OCI-LY7 (cell line): ENCODE results near the gene PRAMEF14. TPM values are rescaled to one million over a fixed set of nuclear protein-coding genes. Genes with fewer than 3 reads are reported as not detected.
"Not testable (repeated sequence)": the region's sequence is repeated elsewhere in the genome, so short reads cannot be mapped to it uniquely, and the experiment has no call there.

Experiments
- BruUV-seq: library from RNA; stranded (reverse); fragments of 400-500 nt; replicated peaks from 2 replicates; lab custom pipeline; 2021; lab: Mats Ljungman, UMichigan
- CTCF ChIA-PET: fragments of 300-600 bp; sonication (Branson Sonifier 250); formaldehyde crosslinking; loops from one replicate; lab custom pipeline; 2022; ENCODE audit warnings: antibody characterized with exemption; ENCODE audit not compliant: unreplicated experiment; lab: Charles Lee
- POLR2A ChIA-PET: fragments of 300-600 bp; sonication (Branson Sonifier 250); formaldehyde crosslinking; loops from one replicate; lab custom pipeline; 2022; ENCODE audit warnings: antibody characterized with exemption; lab: Charles Lee
- DNase-seq: peaks from one replicate; pipeline ENCODE4 v3.0.0-alpha.2; 2015; ENCODE audit warnings: low spot score
- H2AFZ ChIP-seq: fragments of 200-600 bp; sonication (generic), shearing (Covaris generic); 2 replicates; pipeline ENCODE4 v1.6.1; 2014; ENCODE audit warnings: mild to moderate bottlenecking, antibody characterized with exemption, low read length, moderate library complexity
- H3K27ac ChIP-seq: fragments of 200-600 bp; sonication (generic); 2 replicates; pipeline ENCODE4 v1.5.1; 2014; ENCODE audit warnings: mixed run types, low read depth, mild to moderate bottlenecking, moderate library complexity, low read length, inconsistent platforms; ENCODE audit not compliant: poor library complexity, severe bottlenecking
- H3K36me3 ChIP-seq: fragments of 200-600 bp; sonication (generic); 2 replicates; pipeline ENCODE4 v1.6.1; 2014; ENCODE audit warnings: mild to moderate bottlenecking, antibody characterized with exemption, low read length, moderate library complexity, mixed read lengths; ENCODE audit not compliant: insufficient read depth
- H3K4me1 ChIP-seq: fragments of 200-600 bp; sonication (generic); 2 replicates; pipeline ENCODE4 v1.5.1; 2014; ENCODE audit warnings: mild to moderate bottlenecking, low read length; ENCODE audit not compliant: insufficient read depth, poor library complexity, severe bottlenecking
- H3K4me2 ChIP-seq: fragments of 200-600 bp; sonication (generic); 2 replicates; pipeline ENCODE4 v1.6.1; 2014; ENCODE audit warnings: mild to moderate bottlenecking, low read length
- H3K4me3 ChIP-seq: fragments of 200-600 bp; sonication (generic); 2 replicates; pipeline ENCODE4 v1.5.1; 2014; ENCODE audit warnings: mild to moderate bottlenecking, low read depth, low read length; ENCODE audit not compliant: poor library complexity, severe bottlenecking
- H3K79me2 ChIP-seq: fragments of 200-600 bp; sonication (generic); 2 replicates; pipeline ENCODE4 v1.6.1; 2016; ENCODE audit warnings: low read depth, mild to moderate bottlenecking, low read length, moderate library complexity, mixed read lengths; ENCODE audit not compliant: insufficient read depth
- H3K9me2 ChIP-seq: fragments of 200-600 bp; sonication (generic); 2 replicates; pipeline ENCODE4 v1.6.1; 2016; ENCODE audit warnings: mild to moderate bottlenecking, low read length, mixed read lengths; ENCODE audit not compliant: insufficient read depth
- H3K9me3 ChIP-seq: fragments of 200-600 bp; sonication (generic); 2 replicates; pipeline ENCODE4 v1.6.1; 2014; ENCODE audit warnings: mild to moderate bottlenecking, mixed run types, low read length, mixed read lengths
- H4K20me1 ChIP-seq: fragments of 200-600 bp; sonication (generic); 2 replicates; pipeline ENCODE4 v1.6.1; 2014; ENCODE audit warnings: mild to moderate bottlenecking, antibody characterized with exemption, low read length, moderate library complexity, mixed read lengths; ENCODE audit not compliant: insufficient read depth
- intact Hi-C: fragments of 100-400 bp; cut with micrococcal nuclease; formaldehyde crosslinking; loops from one replicate; pipeline ENCODE4 v1.10.0; 2022; ENCODE audit not compliant: unreplicated experiment
- total RNA-seq, 2 experiments: library from RNA; depleted of rRNA in 1 of 2; stranded (reverse); fragments of >200 nt in 1 of 2; shearing (Covaris generic) in 1 of 2; gene quantifications; 2 replicates each; pipeline ENCODE4 v1.2.3, GENCODE V29; 2014 to 2022
- TF ChIP-seq, protein P1 (sequence below): fragments of 200-600 bp; sonication (generic); conservative IDR thresholded peaks from 2 replicates; pipeline ENCODE4 v1.5.1; 2014; ENCODE audit warnings: mild to moderate bottlenecking, antibody characterized with exemption, low read length, moderate library complexity, mixed read lengths

PRAMEF14 gene
- total RNA-seq, 2 experiments from 2014 or later = not detected

DNA sequence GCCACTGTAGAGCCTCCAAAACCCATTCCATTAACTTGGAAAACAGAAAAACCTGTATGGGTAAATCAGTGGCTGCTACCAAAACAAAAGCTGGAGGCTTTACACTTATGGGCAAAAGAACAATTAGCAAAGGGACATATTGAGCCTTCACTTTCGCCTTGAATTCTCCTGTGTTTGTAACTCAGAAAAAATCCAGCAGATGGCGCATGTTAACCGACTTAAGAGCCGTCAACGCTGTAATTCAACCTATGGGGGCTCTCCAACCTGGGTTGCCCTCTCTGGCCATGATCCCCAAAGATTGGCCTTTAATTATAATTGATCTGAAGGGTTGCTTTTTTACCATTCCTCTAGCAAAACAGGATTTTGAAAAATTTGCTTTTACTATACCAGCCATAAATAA, 9.8 kb upstream of the PRAMEF14 start:
- H3K4me1 ChIP-seq, H3K9me3 ChIP-seq, H3K4me2 ChIP-seq, H3K79me2 ChIP-seq, H3K4me3 ChIP-seq, BruUV-seq, H3K9me2 ChIP-seq, H2AFZ ChIP-seq, H3K27ac ChIP-seq, H4K20me1 ChIP-seq, POLR2A ChIA-PET, CTCF ChIA-PET, H3K36me3 ChIP-seq: not testable (repeated sequence)
- DNase-seq = peak; percentile 72
- TF ChIP-seq, protein P1, sequence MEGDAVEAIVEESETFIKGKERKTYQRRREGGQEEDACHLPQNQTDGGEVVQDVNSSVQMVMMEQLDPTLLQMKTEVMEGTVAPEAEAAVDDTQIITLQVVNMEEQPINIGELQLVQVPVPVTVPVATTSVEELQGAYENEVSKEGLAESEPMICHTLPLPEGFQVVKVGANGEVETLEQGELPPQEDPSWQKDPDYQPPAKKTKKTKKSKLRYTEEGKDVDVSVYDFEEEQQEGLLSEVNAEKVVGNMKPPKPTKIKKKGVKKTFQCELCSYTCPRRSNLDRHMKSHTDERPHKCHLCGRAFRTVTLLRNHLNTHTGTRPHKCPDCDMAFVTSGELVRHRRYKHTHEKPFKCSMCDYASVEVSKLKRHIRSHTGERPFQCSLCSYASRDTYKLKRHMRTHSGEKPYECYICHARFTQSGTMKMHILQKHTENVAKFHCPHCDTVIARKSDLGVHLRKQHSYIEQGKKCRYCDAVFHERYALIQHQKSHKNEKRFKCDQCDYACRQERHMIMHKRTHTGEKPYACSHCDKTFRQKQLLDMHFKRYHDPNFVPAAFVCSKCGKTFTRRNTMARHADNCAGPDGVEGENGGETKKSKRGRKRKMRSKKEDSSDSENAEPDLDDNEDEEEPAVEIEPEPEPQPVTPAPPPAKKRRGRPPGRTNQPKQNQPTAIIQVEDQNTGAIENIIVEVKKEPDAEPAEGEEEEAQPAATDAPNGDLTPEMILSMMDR = peak; percentile 68
- intact Hi-C loops = loop anchor here (5.0 kb wide), 1 partner anchor 66 kb away; no protein-coding TSS in a partner anchor

DNA sequence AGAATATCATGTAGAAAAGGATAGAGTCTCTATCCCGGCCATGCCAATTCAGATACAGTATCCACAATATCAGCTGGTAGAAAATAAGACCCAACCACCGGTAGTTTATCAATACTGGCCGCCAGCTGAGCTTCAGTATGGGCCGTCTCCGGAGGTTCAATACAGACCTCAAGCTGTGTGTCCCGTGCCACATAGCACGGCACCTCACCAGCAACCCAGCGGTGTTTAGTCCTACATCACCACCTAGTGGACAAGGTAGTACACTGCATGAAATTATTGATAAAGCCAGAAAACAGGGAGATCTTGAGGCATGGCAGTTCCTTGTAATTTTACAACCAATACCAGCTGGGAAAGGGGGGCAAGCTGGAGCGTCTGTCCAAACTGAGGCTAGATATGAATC, 7.5 kb upstream of the PRAMEF14 start:
- H3K9me2 ChIP-seq, H3K4me2 ChIP-seq, intact Hi-C loops, H3K4me1 ChIP-seq, H4K20me1 ChIP-seq, POLR2A ChIA-PET, CTCF ChIA-PET, BruUV-seq, DNase-seq, H3K79me2 ChIP-seq, H3K27ac ChIP-seq, H3K36me3 ChIP-seq, H3K9me3 ChIP-seq, H2AFZ ChIP-seq, H3K4me3 ChIP-seq: not testable (repeated sequence)

DNA sequence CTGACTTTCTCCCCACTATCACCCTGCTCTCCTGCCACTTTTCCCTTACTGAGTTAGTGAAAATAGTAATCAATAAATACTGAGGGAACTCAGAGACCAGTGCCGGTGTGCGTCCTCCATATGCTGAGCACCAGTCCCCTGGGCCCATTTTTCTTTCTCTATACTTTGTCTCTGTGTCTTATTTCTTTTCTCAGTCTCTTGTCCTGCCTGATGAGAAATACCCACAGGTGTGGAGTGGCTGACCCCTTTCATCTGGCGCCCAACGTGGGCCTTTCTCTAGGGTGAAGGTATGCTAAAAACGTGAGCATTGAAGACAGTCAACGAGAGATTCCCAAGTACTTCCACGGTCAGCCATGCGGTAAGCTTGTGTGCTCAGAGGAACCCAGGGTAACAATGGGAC, 6.5 kb upstream of the PRAMEF14 start:
- intact Hi-C loops, H3K9me3 ChIP-seq, H3K4me1 ChIP-seq, BruUV-seq, H3K79me2 ChIP-seq, CTCF ChIA-PET, H2AFZ ChIP-seq, H3K4me3 ChIP-seq, H3K9me2 ChIP-seq, H3K4me2 ChIP-seq, POLR2A ChIA-PET, H3K27ac ChIP-seq, H4K20me1 ChIP-seq, H3K36me3 ChIP-seq: not testable (repeated sequence)
- DNase-seq = peak; percentile 8

DNA sequence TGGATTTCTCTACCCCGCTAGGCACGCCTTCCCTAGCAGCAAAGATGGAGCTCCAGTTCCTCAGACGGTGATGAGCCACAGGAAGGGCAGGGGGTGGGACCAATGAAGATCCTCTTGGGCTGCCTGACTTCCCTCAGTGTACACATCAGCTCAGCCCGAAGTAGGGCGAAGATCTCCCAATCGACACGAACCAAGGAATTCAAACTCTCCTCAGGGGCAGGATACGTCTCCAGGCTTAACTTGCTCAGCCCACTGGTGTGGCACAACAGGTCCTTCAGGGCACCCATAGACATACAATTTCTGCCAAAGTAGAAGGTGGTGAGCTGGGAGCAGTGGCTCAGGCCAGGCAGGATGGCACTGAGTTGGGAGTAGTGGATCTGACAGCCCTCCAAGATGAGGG, 4.4 kb downstream of the PRAMEF14 start:
- POLR2A ChIA-PET = not testable (repeated sequence)

DNA sequence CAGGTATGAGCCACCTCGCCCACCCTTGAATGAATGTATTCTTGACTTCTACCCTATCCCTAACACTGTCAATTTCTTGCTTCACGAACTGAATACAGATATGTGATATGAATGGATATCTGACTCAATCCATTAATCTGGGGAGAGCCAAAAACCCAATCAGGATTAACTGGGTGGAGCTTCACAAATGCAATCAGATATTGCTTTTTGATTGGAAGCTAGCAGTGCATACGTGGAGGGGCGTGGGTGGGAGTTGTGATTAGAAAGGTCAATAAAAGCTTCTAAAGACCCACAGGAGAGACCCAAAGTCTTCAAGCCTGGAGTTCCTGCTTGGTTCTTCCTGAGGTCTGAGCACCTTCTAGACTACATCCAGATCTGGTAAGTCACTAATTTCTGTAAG, 31.7 kb downstream of the PRAMEF14 start, which contains the start of gene PRAMEF15:
PRAMEF15 (plus strand) TSS at position 301 of the 400 bp plus-strand sequence. CDS start 2,827 bp downstream, outside the sequence.
- H3K4me2 ChIP-seq, intact Hi-C loops, H3K27ac ChIP-seq, CTCF ChIA-PET, H3K4me3 ChIP-seq, H3K36me3 ChIP-seq, H3K79me2 ChIP-seq, POLR2A ChIA-PET, H3K9me2 ChIP-seq, BruUV-seq, H3K4me1 ChIP-seq, H2AFZ ChIP-seq, H3K9me3 ChIP-seq, DNase-seq, H4K20me1 ChIP-seq: not testable (repeated sequence)

More for the DNA sequence above, 4.4 kb downstream of the PRAMEF14 start:
- H3K9me2 ChIP-seq, H3K4me1 ChIP-seq, DNase-seq, H3K4me3 ChIP-seq, H3K27ac ChIP-seq, H3K4me2 ChIP-seq, H2AFZ ChIP-seq, H3K79me2 ChIP-seq, H4K20me1 ChIP-seq, H3K9me3 ChIP-seq, H3K36me3 ChIP-seq, intact Hi-C loops, BruUV-seq, CTCF ChIA-PET: not testable (repeated sequence)

DNA sequence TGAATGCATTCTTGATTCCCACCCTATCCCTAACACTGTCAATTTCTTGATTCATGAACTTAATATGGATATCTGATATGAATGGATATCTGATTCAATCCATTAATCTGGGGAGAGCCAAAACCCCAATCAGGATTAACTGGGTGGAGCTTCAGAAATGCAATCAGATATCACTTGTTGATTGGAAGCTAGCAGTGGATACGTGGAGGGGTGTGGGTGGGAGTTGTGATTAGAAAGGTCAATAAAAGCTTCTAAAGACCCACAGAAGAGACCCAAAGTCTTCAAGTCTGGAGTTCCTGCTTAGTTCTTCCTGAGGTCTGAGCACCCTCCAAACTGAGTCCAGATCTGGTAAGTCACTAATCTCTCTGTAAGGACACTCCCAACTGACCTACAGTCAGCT, 43.7 kb downstream of the PRAMEF14 start, which contains the start of gene PRAMEF33:
PRAMEF33 (plus strand) TSS at position 301 of the 400 bp plus-strand sequence. CDS start 2,416 bp downstream, outside the sequence.
- DNase-seq, H3K4me1 ChIP-seq, CTCF ChIA-PET, H3K9me2 ChIP-seq, H3K36me3 ChIP-seq, H3K9me3 ChIP-seq, H3K4me2 ChIP-seq, intact Hi-C loops, BruUV-seq, H2AFZ ChIP-seq, H3K27ac ChIP-seq, H3K79me2 ChIP-seq, POLR2A ChIA-PET, H3K4me3 ChIP-seq, H4K20me1 ChIP-seq: not testable (repeated sequence)
